Measurements from ENCODE around the gene PIK3R5.

- no peak for TF ChIP-seq POLR2AphosphoS5 (IDR thresholded peaks at IDR 0.05; ENCODE audit: insufficient read depth, low read depth, low read length)
- no peak for TF ChIP-seq CTCF (IDR thresholded peaks at IDR 0.05; ENCODE audit: extremely low read depth in 1 of 2, insufficient read depth in 1 of 2, low read depth in 1 of 2, low read length in 2 of 2)
- TF ChIP-seq POLR2A (IDR thresholded peaks at IDR 0.05; ENCODE audit: low read depth, low read length), result no peak
These were observed 128.5 kb downstream of the PIK3R5 start for GRCh38 chr17:8836821-8837562.

All from endothelial cell of umbilical vein (primary cell).